Vagina (tissue), 2 donors: ENCODE results near the gene CACNA1S. TPM values are rescaled to one million over a fixed set of nuclear protein-coding genes. Genes with fewer than 3 reads are reported as not detected.

Experiments
- DNase-seq, 2 donors: peaks; one replicate each; pipeline ENCODE4 v3.0.0-alpha.2; 2017; ENCODE audit errors: extremely low spot score in 2 of 2
- H3K27ac ChIP-seq: fragments of 200-600 bp; sonication (generic); one replicate; pipeline ENCODE4 v1.5.1; 2019
- H3K27me3 ChIP-seq: fragments of 200-600 bp; sonication (generic); one replicate; pipeline ENCODE4 v1.5.1; 2019
- H3K36me3 ChIP-seq, 2 donors: fragments of 200-600 bp; sonication (generic); one replicate each; pipeline ENCODE4 v1.5.1; 2017 to 2019
- H3K4me1 ChIP-seq: fragments of 200-600 bp; sonication (generic); one replicate; pipeline ENCODE4 v1.5.1; 2019
- H3K4me3 ChIP-seq, 2 donors: fragments of 200-600 bp; sonication (generic); 1 replicate in 1 of 2; 2 replicates in 1 of 2; pipeline ENCODE4 v1.5.1; 2016 to 2019
- H3K9me3 ChIP-seq: fragments of 200-600 bp; sonication (generic); one replicate; pipeline ENCODE4 v1.5.1; 2019
- CTCF ChIP-seq, 3 experiments: fragments of 450-650 bp in 2 of 3; fragments of 200-600 bp in 1 of 3; sonication (generic) in 1 of 3; IDR thresholded peaks; one replicate each; pipeline ENCODE4 v1.5.1; 2017 to 2019; ENCODE audit warnings: antibody characterized with exemption in 3 of 3, mild to moderate bottlenecking in 2 of 3, moderate library complexity in 2 of 3
- POLR2A ChIP-seq, 2 donors: fragments of 450-650 bp; IDR thresholded peaks; one replicate each; pipeline ENCODE4 v1.6.1; 2017; ENCODE audit warnings: antibody characterized with exemption in 2 of 2, mild to moderate bottlenecking in 2 of 2, moderate library complexity in 2 of 2
- POLR2AphosphoS5 ChIP-seq, 2 donors: sonication (generic); formaldehyde crosslinking; IDR thresholded peaks; one replicate each; pipeline ENCODE4 v1.9.0; 2017; ENCODE audit warnings: antibody characterized with exemption in 2 of 2, mild to moderate bottlenecking in 2 of 2, low read depth in 1 of 2; ENCODE audit not compliant: insufficient read depth in 1 of 2
- intact Hi-C: fragments of 100-400 bp; cut with DNase I; formaldehyde crosslinking; loops from one replicate; pipeline ENCODE4 v1.15.1; 2023
- total RNA-seq: library from RNA; depleted of rRNA; stranded (reverse); fragments of >200 nt; gene quantifications from one replicate; pipeline ENCODE4 v1.2.3, GENCODE V29; 2016

Gene CACNA1S
- total RNA-seq, 1 donor from 2014 or later, result not detected

GRCh38 chr1:201146626-201147390 lies 34.6 kb upstream of the CACNA1S start:
- Histone ChIP-seq H3K4me1 (no peaks in the 10 kb centered on the region), H3K4me3 (no peak overlapping the region), H3K36me3 (peaks cover 0 to 60% of the 10 kb centered on the region in 2 donors), H3K27me3 (no peaks in the 10 kb centered on the region), H3K9me3 (no peaks in the 10 kb centered on the region), H3K27ac (no peak overlapping the region)
- no peak for DNase-seq
- intact Hi-C loops, result no loop called here
- TF ChIP-seq POLR2AphosphoS5 (IDR thresholded peaks at IDR 0.05; ENCODE audit: insufficient read depth in 1 of 2, low read depth in 1 of 2), result no peak
- no peak for TF ChIP-seq POLR2A (IDR thresholded peaks at IDR 0.05)
- no peak for TF ChIP-seq CTCF (IDR thresholded peaks at IDR 0.05)

GRCh38 chr1:201145816-201146215 lies 33.6 kb upstream of the CACNA1S start:
- H3K27me3 ChIP-seq, result no peaks in the 10 kb centered on the region
- H3K9me3 ChIP-seq, result no peaks in the 10 kb centered on the region
- intact Hi-C loops, result no loop called here
- no peak for DNase-seq
- no peak overlapping the region for H3K27ac ChIP-seq
- no peak for TF ChIP-seq POLR2A (IDR thresholded peaks at IDR 0.05)
- TF ChIP-seq CTCF (IDR thresholded peaks at IDR 0.05), result no peak
- no peak for TF ChIP-seq POLR2AphosphoS5 (IDR thresholded peaks at IDR 0.05; ENCODE audit: insufficient read depth in 1 of 2, low read depth in 1 of 2)
- no peaks in the 10 kb centered on the region for H3K4me1 ChIP-seq
- H3K36me3 ChIP-seq, result peaks cover 0 to 58% of the 10 kb centered on the region in 2 donors
- H3K4me3 ChIP-seq, result no peak overlapping the region

- intact Hi-C loops, result no loop called here
- TF ChIP-seq POLR2A (IDR thresholded peaks at IDR 0.05) (no peak), CTCF (IDR thresholded peaks at IDR 0.05) (no peak), POLR2AphosphoS5 (IDR thresholded peaks at IDR 0.05; ENCODE audit: insufficient read depth in 1 of 2, low read depth in 1 of 2) (no peak)
- H3K4me1 ChIP-seq, result no peaks in the 10 kb centered on the region
- no peak overlapping the region for H3K27ac ChIP-seq
- no peak for DNase-seq
- no peaks in the 10 kb centered on the region for H3K9me3 ChIP-seq
- H3K27me3 ChIP-seq, result no peaks in the 10 kb centered on the region
- peaks cover 0 to 60% of the 10 kb centered on the region in 2 donors for H3K36me3 ChIP-seq
- H3K4me3 ChIP-seq, result no peak overlapping the region
Measured at GRCh38 chr1:201145132-201145531, 32.9 kb upstream of the CACNA1S start.

- Histone ChIP-seq H3K9me3 (no peaks in the 10 kb centered on the region), H3K27ac (no peak overlapping the region), H3K27me3 (no peaks in the 10 kb centered on the region), H3K4me3 (no peak overlapping the region), H3K4me1 (peaks cover 2% of the 10 kb centered on the region), H3K36me3 (peaks cover 0 to 65% of the 10 kb centered on the region in 2 donors)
- no peak for TF ChIP-seq POLR2AphosphoS5 (IDR thresholded peaks at IDR 0.05; ENCODE audit: insufficient read depth in 1 of 2, low read depth in 1 of 2)
- intact Hi-C loops, result no loop called here
- no peak for DNase-seq
Measured at GRCh38 chr1:201144701-201145100, 32.5 kb upstream of the CACNA1S start.

- H3K4me1 ChIP-seq, result peaks cover 9% of the 10 kb centered on the region
- no peak for DNase-seq
- intact Hi-C loops, result no loop called here
- no peaks in the 10 kb centered on the region for H3K27me3 ChIP-seq
- no peak overlapping the region for H3K27ac ChIP-seq
- H3K9me3 ChIP-seq, result no peaks in the 10 kb centered on the region
- no peak for TF ChIP-seq POLR2AphosphoS5 (IDR thresholded peaks at IDR 0.05; ENCODE audit: insufficient read depth in 1 of 2, low read depth in 1 of 2)
- no peak for TF ChIP-seq POLR2A (IDR thresholded peaks at IDR 0.05)
- TF ChIP-seq CTCF (IDR thresholded peaks at IDR 0.05), result no peak
- H3K36me3 ChIP-seq, result peaks cover 0 to 71% of the 10 kb centered on the region in 2 donors
- H3K4me3 ChIP-seq, result no peak overlapping the region
Measured at GRCh38 chr1:201143726-201144635, 31.8 kb upstream of the CACNA1S start.
